Thyroid gland (tissue), 4 donors: ENCODE measurements around the gene STK11IP.

ENCODE experiments used
- CTCF ChIP-seq, 6 experiments: fragments of 200-600 bp in 3 of 6; fragments of 450-650 bp in 3 of 6; sonication (generic) in 3 of 6; IDR thresholded peaks; one replicate each; pipeline ENCODE4 v1.5.1; 2016 to 2019; ENCODE audit warnings: antibody characterized with exemption in 6 of 6, mild to moderate bottlenecking in 2 of 6, inconsistent platforms in 1 of 6, moderate library complexity in 1 of 6
- POLR2A ChIP-seq, 2 donors: fragments of 450-650 bp; IDR thresholded peaks; one replicate each; pipeline ENCODE4 v1.6.1; 2017; ENCODE audit warnings: antibody characterized with exemption in 2 of 2, mild to moderate bottlenecking in 2 of 2, moderate library complexity in 1 of 2

- TF ChIP-seq CTCF (IDR thresholded peaks at IDR 0.05) (no peak), POLR2A (IDR thresholded peaks at IDR 0.05) (peak in 1 of 2 donors; percentile 36)
These were observed 18.6 kb upstream of the STK11IP start for GRCh38 chr2:219578811-219579613.
